Measurements from ENCODE around the gene PTPRG.

Gene PTPRG

GRCh38 chr3:61899700-61900462, 338.5 kb downstream of the PTPRG start:
- DNase-seq (ENCODE audit: low read depth) = no peak

DNA sequence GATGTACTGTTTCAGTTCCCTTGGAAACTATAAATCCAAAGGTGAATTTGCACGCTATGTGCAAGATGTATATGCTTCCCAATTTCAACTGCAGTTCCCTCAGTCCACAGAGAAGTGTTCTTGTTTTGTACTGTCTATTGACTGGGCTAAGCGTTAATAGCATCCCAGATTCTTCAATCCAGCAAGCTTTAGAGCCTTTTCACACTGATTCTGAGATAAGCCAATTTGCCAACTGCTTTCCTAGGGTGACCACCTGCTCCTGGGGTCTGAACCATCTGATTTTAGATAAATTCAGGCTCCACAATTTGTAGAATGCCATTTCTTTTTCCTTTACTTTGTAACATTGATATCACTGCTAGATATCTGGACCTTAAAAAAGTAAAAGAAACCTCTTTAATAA, 340.1 kb downstream of the PTPRG start:
- no peak for DNase-seq (ENCODE audit: low read depth)

GRCh38 chr3:61901986-61902385, 340.6 kb downstream of the PTPRG start:
- no peak for DNase-seq (ENCODE audit: low read depth)

DNA sequence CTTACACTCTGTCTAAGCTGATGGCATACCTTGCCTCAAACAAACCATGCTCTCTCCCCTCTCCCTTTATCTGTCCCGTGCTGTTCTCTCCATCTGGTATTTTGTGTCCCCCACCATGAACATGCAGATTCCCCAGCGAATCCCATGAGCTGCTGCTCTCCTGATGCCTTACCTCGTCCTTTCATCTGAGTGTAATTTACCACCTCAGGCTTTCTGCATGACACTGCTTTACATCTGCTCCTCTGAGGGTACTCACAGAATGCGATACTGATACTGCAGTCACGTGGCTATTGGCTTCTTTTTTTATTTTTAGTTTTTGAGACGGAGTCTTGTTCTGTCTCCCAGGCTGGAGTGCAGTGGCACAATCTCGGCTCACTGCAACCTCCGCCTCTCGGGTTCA, 341.7 kb downstream of the PTPRG start:
- DNase-seq (ENCODE audit: low read depth) = no peak

DNA sequence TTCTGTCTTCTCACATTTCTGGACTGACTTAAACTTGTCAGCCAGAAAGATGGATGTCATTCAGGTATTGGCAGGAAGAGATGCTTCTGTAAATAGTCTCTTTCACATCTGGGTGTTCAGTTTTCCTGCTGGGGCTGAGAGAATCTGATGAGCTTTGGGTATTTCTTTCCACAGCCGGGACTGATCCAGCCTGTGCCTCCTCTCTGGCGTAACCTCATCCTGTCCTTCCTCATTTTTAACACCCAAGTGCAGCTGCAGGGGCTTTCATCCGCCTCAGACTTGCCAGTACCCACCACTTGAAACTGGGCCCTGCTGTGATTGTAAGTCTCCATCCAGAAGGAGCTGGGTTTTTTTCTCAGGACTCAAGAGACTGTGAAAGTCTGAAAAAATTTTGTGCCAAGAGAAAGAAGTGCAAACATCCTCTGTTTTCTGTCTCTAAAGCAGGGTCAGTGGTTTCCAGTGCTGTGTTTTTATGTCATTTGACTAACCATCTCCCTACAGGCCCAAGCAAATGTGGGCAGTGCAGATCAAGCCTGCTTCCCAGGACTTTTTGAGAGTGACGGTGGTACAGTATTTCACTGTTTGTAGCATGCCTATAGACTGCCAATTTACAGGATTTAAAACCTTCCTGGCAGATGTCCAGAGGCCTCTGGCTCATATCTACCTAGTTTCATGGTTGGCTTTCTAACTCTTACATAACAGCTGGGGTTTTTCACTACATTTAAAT, 342.7 kb downstream of the PTPRG start:
- DNase-seq (ENCODE audit: low read depth) = no peak

GRCh38 chr3:61907210-61907795, 345.9 kb downstream of the PTPRG start:
- no peak for DNase-seq (ENCODE audit: low read depth)

DNA sequence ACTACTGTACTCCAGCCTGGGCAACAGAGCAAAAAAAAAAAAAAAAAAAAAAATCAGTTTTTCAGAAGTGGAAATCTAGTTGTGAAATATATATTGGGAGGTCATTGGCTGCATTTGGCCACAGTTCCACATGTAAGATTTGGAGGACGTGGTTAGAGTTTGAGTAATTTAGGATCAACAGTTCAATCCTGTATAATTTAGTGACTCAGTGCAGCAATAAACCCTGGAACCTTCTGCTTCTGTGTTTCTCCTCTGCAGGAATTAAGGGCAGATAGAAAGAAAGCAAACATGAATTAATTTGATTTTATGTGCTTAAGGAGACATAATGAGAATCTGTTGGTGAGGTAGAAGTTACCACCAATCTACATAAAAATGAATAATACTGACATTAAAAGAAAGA, 347.0 kb downstream of the PTPRG start:
- DNase-seq (ENCODE audit: low read depth) = no peak

GRCh38 chr3:61910732-61911131, 349.4 kb downstream of the PTPRG start:
- DNase-seq (ENCODE audit: low read depth) = no peak

DNA sequence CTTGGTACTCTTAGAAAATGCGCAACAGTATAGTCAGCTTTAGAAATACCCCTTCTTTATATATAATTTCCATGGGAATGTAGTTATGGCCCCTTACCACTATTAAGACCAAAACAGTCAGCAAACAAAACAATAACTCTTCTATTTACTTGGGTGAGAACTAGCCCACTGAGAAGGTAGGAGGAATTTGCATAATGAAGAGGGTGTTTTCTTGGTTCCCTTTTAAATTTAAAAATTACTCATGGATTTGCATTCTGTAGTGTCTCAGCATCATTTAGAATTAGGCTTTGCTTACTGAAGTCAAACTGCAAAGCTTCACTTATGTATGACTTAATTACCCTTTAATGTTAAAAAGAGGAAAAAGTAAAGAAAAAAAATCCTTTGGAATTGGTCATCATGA, 350.8 kb downstream of the PTPRG start:
- DNase-seq (ENCODE audit: low read depth) = no peak

DNA sequence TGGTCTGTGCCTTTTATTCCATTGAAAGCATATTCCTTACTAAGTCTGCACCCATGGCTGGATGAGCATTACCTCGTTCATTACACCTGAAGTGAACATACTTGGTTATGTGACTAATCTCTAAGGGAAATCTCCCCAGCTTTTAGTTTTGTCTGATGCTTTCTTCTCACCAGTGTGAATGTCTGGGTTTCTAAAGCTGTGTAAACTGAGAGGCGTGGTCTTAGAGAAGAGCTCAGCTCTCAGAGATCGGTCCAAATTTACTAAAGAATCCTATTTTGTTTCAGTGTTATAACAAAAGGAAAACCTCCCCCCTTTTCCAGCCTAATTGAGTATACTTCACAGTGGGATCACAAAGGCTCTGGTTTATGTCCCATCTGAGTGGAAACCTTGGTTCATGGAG, 352.3 kb downstream of the PTPRG start:
- no peak for DNase-seq (ENCODE audit: low read depth)

DNA sequence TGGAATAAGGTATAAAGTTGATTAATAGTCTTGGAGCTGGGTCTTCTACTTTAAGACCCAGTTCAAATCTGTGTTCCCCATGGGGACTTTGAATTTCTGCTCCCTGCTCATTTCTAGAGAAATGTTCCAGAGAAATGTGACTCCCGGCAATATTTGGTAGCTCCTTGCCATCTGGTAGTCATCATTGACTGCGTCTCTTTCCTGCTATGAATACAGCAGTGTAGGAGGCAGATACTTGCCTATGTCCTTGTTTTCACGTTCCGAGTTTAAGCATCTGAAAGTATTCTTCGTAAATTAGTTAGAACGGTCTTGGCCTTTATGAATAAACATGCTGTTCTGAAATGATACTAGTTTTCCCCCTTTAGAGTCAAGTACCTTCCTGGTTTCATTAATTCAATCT, 352.9 kb downstream of the PTPRG start:
- no peak for DNase-seq (ENCODE audit: low read depth)

GRCh38 chr3:61915296-61915695, 353.9 kb downstream of the PTPRG start:
- DNase-seq (ENCODE audit: low read depth) = no peak

DNA sequence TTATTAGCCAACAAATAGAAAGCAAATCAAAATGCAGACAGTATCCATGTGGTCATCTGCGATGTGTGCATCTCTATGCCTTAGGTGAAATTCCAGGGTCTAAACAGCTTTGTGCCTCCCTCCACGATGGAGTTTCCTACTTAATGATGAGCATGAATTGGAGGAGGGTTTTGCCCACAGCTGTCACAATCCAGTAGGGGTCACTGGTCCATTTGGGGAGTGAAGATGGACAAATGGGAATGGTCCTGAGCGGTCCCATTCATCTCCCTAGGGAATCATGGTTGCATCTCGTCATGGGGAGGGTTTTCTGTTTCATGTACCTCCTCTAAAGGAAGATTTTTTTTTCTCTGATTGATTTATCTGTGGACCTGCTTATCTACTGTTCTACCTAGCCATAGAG, 358.0 kb downstream of the PTPRG start:
- DNase-seq (ENCODE audit: low read depth) = no peak

DNA sequence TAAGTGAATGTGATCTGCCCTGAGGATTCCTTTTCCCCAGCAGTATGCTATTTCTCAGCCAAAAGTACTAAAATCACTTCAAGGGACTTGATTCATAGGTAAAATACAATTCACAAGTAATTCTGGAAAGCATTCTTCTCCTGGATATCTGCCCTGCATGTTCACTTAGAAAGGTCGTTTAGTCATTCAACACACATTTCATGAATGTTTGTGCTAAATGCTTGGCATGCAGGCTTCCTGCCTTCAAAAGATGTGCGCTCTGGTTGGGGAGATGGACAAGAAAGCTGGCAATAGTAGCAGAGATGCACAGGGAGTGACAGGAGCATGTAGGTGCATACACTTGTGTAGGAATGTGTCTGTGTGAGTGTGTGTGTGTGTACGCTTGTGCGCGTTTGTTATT, 360.7 kb downstream of the PTPRG start:
- DNase-seq (ENCODE audit: low read depth) = no peak

DNA sequence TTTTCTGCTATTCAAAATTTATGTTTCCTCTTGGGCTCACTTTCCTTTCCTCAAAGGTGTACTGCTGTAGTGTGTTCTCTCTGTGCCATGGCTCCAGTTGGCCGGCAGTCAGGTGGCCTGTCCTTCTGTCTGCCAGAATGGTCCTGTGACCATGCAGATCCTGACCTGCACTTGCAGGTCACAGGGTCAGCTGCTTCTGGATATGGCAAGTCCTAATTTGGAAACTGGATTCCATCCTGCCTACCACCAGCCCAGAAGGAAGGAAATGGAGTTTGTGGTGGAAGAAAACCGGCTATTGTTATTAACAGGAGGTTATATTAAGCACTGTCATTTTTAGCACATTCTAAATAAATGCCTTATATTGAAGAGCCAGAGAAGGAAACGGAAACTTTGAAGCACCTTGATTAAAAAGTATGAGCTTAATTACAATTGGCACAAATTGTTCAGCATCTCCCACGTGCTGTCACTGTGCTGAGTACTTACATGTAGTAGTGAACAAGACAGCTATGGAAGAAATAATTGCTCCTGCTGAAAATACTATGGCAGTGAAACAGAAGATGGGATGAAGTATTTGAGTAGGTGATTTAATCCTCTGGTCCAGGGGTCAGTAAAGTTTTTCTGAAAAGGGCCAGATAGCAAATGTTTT, 362.8 kb downstream of the PTPRG start:
- no peak for DNase-seq (ENCODE audit: low read depth)

DNA sequence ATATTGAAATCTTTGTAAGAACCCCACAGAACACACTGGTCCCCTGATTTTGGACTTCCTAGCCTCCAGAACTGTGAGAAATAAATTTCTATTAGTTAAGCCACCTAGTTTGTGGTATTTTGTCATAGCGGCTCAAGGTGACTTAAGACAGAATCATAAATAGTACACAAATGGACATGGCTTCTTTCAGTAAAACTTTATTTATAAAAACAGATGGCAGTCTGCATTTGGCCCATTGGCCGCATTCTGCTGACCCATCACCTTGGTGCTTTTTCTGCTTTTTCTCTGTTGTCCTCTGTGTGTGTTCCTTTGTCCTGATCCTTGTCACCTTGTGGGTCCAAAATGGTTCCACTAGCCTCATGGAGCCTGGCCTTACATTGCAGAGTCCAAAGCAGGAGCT, 363.6 kb downstream of the PTPRG start:
- DNase-seq (ENCODE audit: low read depth) = no peak

GRCh38 chr3:61925721-61926120, 364.4 kb downstream of the PTPRG start:
- no peak for DNase-seq (ENCODE audit: low read depth)

- DNase-seq (ENCODE audit: low read depth) = no peak
These were observed 365.6 kb downstream of the PTPRG start for GRCh38 chr3:61926923-61927322.

DNA sequence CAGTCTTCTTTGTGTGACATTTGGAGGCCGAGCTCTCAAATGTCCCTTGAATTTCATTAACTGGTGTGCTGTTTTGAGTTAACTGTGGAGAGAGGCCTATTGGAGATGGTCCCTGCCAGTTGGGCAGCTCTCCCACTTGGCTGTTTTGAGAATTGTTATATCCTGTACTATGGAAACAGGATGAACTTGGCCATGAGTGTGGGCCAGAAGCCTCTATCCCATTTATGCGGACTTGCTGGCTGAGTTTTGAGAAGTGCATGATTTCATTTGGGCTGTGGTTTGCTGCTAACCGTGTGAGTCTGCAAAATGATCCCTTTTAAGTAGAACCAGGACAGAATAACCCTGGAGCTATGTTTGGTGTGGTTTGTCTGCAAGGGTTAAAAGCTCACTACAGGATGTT, 366.0 kb downstream of the PTPRG start:
- no peak for DNase-seq (ENCODE audit: low read depth)

GRCh38 chr3:61928039-61928438, 366.7 kb downstream of the PTPRG start:
- DNase-seq (ENCODE audit: low read depth) = no peak

- no peak for DNase-seq (ENCODE audit: low read depth)
These were observed 367.5 kb downstream of the PTPRG start for GRCh38 chr3:61928776-61929314.

DNA sequence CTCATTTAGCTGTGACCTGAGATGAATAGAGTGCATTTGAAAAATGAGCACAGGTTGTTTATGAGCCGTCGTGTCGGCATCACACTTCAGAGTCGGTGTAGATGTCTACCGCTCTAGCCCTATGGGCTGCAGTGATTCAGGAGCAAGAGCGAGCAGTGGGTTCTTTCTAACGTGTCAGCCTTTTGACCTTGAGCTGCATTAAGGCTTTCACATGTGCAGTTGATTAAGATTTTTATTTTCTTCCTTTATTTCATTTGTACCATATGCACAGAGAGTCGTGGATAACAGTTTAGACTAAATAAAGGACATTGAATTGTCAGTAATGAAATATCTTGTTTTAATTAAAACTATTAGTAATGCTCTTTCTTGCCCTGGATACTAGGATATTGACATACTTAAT, 368.2 kb downstream of the PTPRG start:
- no peak for DNase-seq (ENCODE audit: low read depth)

- DNase-seq (ENCODE audit: low read depth) = no peak
These were observed 371.1 kb downstream of the PTPRG start for GRCh38 chr3:61932499-61932898.
